WERI-Rb-1 (cell line): ENCODE measurements around the gene WSCD2.

Source experiments
- DNase-seq: peaks from one replicate; pipeline ENCODE4 v3.0.0-alpha.2; 2020
- H3K27ac ChIP-seq: fragments of 250-450 bp; sonication (Bioruptor Pico); 2 replicates; pipeline ENCODE4 v1.5.1; 2020; ENCODE audit warnings: mild to moderate bottlenecking, moderate library complexity
- H3K27me3 ChIP-seq: fragments of 250-450 bp; sonication (Bioruptor Pico); 2 replicates; pipeline ENCODE4 v1.5.1; 2021; ENCODE audit warnings: mild to moderate bottlenecking, low read depth, moderate library complexity; ENCODE audit not compliant: insufficient read depth, severe bottlenecking
- H3K36me3 ChIP-seq: fragments of 250-450 bp; sonication (Bioruptor Pico); 2 replicates; pipeline ENCODE4 v1.5.1; 2020; ENCODE audit warnings: mild to moderate bottlenecking, moderate library complexity
- H3K4me3 ChIP-seq: 2 replicates; pipeline ENCODE4 v1.5.1; 2011; ENCODE audit warnings: low read depth, mild to moderate bottlenecking, control low read depth, low read length
- H3K9me3 ChIP-seq: fragments of 250-450 bp; sonication (Bioruptor Pico); 2 replicates; pipeline ENCODE4 v1.5.1; 2021; ENCODE audit warnings: mild to moderate bottlenecking, moderate library complexity; ENCODE audit not compliant: severe bottlenecking
- CTCF ChIP-seq: IDR thresholded peaks from 2 replicates; pipeline ENCODE4 v1.5.1; 2011; ENCODE audit warnings: low read depth, mild to moderate bottlenecking, control low read depth, inconsistent platforms, low read length

Gene WSCD2

GRCh38 chr12:108265505-108265904 lies 136.4 kb downstream of the WSCD2 start:
- no peak overlapping the region for H3K4me3 ChIP-seq

GRCh38 chr12:108266131-108266530 lies 137.0 kb downstream of the WSCD2 start:
- Histone ChIP-seq H3K27me3 (peaks cover 37% of the 10 kb centered on the region), H3K27ac (no peak overlapping the region), H3K4me3 (no peak overlapping the region), H3K9me3 (no peaks in the 10 kb centered on the region), H3K36me3 (no peaks in the 10 kb centered on the region)
- DNase-seq: no peak
- no peak for TF ChIP-seq CTCF

More at GRCh38 chr12:108265505-108265904, 136.4 kb downstream of the WSCD2 start:
- no peak for TF ChIP-seq CTCF
- Histone ChIP-seq H3K27me3 (peaks cover 40% of the 10 kb centered on the region), H3K27ac (no peak overlapping the region), H3K36me3 (no peaks in the 10 kb centered on the region), H3K9me3 (no peaks in the 10 kb centered on the region)
- no peak for DNase-seq

GRCh38 chr12:108267450-108267849 lies 138.4 kb downstream of the WSCD2 start:
- Histone ChIP-seq H3K9me3 (no peaks in the 10 kb centered on the region), H3K36me3 (no peaks in the 10 kb centered on the region), H3K27ac (no peak overlapping the region), H3K4me3 (no peak overlapping the region), H3K27me3 (peaks cover 27% of the 10 kb centered on the region)
- TF ChIP-seq CTCF: no peak
- DNase-seq: no peak

GRCh38 chr12:108268397-108268796 lies 139.3 kb downstream of the WSCD2 start:
- Histone ChIP-seq H3K27me3 (peaks cover 18% of the 10 kb centered on the region), H3K27ac (no peak overlapping the region), H3K4me3 (no peak overlapping the region), H3K36me3 (no peaks in the 10 kb centered on the region), H3K9me3 (no peaks in the 10 kb centered on the region)
- DNase-seq: no peak
- TF ChIP-seq CTCF: no peak

- TF ChIP-seq CTCF: no peak
- no peak for DNase-seq
- H3K36me3 ChIP-seq: no peaks in the 10 kb centered on the region
Observed at GRCh38 chr12:108269224-108269623, 140.1 kb downstream of the WSCD2 start.

More at GRCh38 chr12:108269224-108269623, 140.1 kb downstream of the WSCD2 start:
- peaks cover 14% of the 10 kb centered on the region for H3K27me3 ChIP-seq
- H3K27ac ChIP-seq: no peak overlapping the region
- H3K4me3 ChIP-seq: no peak overlapping the region
- H3K9me3 ChIP-seq: no peaks in the 10 kb centered on the region
